Right renal pelvis (tissue), 4 donors: ENCODE data around the gene MYO15A. TPM values are rescaled to one million over a fixed set of nuclear protein-coding genes. Genes with fewer than 3 reads are reported as not detected.

ENCODE experiments used
- DNase-seq, 4 donors: peaks; one replicate each; pipeline ENCODE4 v3.0.0-alpha.2; 2013; ENCODE audit warnings: low read depth in 4 of 4, low spot score in 3 of 4, missing footprints in 1 of 4
- polyA plus RNA-seq, 4 donors: library from polyadenylated mRNA; unstranded; fragments of 120-200 nt; gene quantifications; one replicate each; pipeline ENCODE4 v1.2.1, GENCODE V29; 2013; ENCODE audit not compliant: insufficient read length in 4 of 4

MYO15A gene
- polyA plus RNA-seq = 1 to 10 TPM; 2.1 to 3.8 (median 2.8) TPM

- DNase-seq = no peak
These were observed at the start of gene MYO15A for GRCh38 chr17:18108401-18109312. TSS of gene MYO15A (plus strand) at chr17:18108756. CDS start at chr17:18118801, 10,045 bp downstream.

GRCh38 chr17:18059283-18059682, 49.3 kb upstream of the MYO15A start:
- no peak for DNase-seq

DNA sequence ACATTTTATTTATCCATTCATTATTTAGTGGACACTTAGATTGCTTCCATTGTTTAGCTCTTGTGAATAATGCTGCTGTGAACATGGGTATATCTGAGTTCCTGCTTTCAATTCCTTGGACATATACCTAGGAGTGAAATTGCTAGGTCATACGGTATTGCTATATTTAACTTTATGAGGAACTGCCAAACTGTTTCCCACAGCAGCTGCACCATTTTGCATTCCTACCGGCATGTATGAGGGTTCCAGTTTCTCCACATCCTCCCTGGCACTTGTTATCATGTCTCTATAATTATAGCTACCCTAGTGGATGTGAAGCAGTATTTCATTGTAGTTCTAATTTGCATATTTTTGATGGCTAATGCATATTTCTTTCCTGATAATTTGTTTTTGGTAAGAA, 44.5 kb upstream of the MYO15A start:
- no peak for DNase-seq

GRCh38 chr17:18065546-18065945, 43.0 kb upstream of the MYO15A start:
- no peak for DNase-seq

DNA sequence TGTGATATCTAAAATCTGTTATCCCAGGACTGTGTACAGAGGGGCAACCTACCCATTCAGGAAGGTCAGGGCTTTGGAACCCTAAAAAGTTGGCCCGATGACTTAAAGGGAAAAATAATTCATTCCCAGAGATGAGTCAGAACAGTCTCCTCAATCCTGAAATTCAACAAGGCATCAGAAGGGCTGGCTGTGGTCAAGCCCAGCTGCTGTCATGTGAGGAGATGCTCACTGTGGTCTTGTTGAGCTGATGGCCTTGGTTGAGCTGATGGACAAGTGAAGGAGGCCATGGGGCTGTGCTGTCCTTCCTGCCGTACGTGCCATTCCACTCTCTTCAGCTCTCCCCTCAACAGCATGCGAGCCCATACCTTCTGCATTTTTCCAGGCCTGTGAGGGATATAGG, 41.7 kb upstream of the MYO15A start:
- no peak for DNase-seq

- DNase-seq = no peak
These were observed 39.5 kb upstream of the MYO15A start for GRCh38 chr17:18069101-18069500.

- peak in 2 of 4 donors; percentile 37 to 42 for DNase-seq
These were observed 37.7 kb upstream of the MYO15A start for GRCh38 chr17:18070861-18071340.

DNA sequence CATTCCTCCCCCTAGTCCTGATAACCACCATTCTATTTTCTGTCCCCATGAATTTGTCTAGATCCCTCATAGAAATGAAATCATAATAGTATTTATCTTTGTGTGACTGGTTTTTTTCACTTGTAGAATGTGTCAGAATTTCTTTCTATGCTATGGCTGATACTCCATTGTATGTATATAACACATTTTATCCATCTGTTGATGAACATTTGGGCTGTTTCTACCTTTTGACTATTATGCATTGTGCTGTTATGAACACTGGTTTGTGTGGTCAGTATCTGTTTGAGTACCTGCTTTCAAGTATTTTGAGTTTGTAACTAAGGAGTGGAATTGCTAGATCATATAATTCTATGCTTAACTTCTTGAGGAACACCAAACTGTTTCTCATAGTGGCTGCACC, 36.8 kb upstream of the MYO15A start:
- DNase-seq = no peak

DNA sequence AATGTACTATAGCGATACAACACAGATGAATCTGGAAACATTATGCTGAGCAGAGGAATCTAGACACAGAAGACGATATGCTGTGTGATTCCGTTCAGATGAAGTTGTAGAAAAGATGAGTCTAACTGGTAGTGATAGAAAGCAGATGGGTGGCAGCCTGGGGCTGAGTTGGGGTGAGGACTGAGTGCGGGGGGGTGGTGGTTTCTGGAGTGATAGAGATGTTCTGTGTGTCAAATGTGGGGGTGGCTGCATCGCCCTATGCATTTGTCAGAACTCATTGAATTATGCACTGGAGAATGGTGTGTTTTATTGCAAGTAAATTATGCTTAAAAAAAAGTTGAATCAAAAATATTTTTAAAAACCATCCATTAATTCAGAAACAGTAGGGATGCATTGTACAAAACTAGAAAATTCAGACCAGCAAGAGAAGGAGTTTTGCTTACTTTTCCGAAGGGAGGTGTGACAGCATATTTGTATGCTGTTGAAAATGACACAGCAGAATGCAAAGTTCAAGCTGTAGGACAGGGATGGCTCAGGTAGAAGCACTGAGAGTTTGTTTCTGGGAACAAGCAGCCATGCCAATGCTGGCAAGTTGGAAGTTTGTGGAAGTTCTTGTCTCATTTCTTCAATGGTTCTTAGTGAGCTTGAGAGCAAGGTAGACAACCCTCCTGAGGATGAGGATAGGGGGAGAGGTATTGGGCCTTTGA, 33.8 kb upstream of the MYO15A start:
- DNase-seq = no peak

DNA sequence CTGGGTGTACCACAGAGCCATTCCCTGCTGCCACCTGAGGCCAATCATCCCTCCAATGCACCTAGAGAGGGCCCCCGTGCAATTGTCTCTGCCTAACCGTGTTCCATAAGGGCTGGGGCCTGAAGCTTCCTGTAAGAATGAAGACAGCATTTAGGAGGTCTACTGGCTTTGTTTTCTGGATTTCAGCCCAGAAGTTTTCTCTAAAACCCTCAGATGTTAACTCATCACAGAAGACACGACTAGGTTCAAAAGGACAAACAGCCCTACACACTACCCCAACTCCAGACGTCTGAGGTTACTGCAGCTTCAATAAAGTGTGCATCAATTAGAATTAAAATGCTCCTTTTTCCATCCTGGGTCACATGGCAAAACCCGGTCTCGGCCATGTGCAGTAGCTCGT, 31.6 kb upstream of the MYO15A start:
- DNase-seq = no peak

- DNase-seq = no peak
These were observed 29.0 kb upstream of the MYO15A start for GRCh38 chr17:18079543-18079942.

GRCh38 chr17:18084256-18084655, 24.3 kb upstream of the MYO15A start:
- DNase-seq = no peak

DNA sequence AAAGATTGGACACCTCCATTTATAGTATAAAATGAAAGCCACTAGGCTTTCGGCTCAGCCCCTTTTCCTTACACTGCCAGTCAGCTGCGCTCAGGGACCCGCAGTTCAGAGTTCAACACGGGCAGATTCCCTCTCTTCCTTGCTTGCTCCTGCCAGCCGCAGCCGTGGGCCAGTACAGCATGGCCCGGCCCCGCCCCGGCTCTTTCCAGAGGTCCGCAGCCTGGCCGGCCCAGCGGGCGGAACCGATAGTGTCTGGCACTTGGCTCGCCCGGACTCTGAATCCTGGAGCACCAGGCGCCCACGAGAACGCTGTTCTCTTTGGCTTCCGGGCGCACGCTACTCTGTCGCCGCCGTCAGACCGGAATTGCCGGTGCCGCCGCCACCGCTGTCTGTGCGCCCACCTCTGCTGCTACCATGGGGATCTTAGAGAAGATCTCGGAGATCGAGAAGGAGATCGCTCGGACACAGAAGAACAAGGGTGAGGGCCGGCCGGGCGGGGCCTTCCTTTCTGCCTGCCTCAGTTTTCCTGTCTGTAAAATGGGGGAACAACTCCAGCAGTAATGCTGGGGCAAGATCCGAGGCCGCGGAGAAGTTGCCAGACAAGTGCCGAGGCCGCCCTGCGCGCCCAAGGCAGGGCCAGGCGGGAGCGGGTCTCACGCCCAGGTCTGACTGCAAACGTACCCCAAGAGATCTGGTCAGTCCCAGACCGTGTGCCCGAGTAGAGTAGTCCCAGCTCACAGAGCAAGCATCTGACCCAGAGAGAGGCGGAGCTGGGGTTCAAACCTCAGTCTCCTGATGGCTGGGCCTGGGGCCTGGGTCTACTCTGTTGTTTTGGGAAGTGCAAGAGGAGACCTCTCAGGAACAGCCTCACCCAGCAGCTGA, 20.7 kb upstream of the MYO15A start, which contains the start of gene DRG2:
Gene DRG2 (plus strand): TSS at position 339 of the 882 bp plus-strand sequence. CDS start 76 bp downstream, at position 415.
- peak; percentile 79 to 91 (median 86) for DNase-seq

GRCh38 chr17:18089613-18090012, 18.9 kb upstream of the MYO15A start:
- no peak for DNase-seq

DNA sequence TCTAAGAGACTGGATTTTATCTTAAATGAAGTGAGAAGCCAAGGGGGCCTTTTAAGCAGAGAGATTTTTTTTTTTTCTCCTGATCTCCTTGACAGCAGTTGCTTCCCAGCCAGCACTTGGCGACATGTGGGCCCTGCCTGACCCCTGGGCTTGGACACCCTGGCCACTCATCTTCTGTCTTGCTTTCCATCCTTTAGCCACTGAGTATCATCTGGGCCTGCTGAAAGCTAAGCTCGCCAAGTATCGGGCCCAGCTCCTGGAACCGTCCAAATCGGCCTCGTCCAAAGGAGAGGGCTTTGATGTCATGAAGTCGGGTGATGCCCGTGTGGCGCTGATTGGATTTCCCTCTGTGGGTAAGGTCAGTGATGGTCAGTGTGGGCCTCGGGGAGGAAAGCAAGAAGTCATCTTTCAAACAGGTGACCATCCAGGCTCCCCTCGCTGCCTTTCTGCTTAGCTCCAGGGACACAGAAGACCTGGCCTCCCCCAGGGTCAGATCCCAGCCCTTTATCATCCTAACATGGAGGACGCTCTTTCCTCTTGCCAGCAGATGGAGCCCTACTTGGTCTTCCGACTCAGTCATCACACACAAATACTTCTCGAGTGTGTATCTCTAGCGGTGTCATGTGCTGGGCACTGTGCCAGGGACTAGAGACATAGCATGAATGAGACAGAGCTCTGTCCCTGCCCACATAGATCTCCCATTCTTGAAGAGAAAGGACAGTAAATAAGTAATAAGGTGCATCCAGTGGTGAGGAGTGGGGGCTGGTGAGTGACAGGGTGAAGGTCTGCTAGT, 14.7 kb upstream of the MYO15A start:
- DNase-seq = no peak

- no peak for DNase-seq
These were observed 14.1 kb upstream of the MYO15A start for GRCh38 chr17:18094409-18094807.

DNA sequence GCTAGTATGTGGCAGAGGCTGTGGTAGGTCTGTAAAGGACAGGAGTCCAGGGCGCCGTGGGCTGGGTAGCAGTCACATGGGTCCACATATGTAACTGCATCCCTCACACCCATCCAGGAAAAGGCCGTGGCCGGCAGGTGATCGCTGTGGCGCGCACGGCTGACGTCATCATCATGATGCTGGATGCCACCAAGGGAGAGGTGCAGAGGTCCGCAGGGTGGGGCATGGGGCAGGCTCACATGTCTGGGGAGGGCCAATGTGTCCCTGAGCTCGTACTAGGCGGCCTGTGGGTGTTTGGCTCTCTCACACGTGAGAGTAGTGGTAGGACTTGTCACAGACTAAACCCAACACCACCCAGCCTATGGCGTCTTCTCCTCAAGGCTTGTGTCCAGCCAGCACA, 9.0 kb upstream of the MYO15A start:
- DNase-seq = no peak

- DNase-seq = no peak
These were observed 7.9 kb upstream of the MYO15A start for GRCh38 chr17:18100616-18101015.

DNA sequence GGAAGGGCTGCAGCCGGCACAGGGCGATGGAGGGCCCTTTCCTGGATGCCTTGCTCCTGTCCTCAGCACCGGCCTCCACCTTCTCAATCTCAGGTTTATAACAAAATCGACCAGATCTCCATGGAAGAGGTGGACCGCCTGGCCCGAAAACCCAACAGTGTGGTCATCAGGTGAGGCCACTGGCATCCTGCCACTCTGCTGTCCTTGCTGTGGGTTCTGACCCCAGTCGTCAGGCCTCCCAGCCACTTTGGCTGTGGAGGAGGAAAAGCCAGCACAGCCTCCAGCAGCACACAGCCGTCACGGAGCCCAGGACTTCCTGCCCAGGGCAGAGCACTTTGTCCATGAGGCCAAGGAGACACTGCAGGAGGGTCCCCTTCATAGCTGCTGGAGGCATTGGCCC, 6.7 kb upstream of the MYO15A start:
- DNase-seq = no peak

GRCh38 chr17:18102640-18103039, 5.9 kb upstream of the MYO15A start:
- no peak for DNase-seq
